AG09309 (cell line): ENCODE results near the gene BTC.

Experiments used
- DNase-seq: peaks from one replicate; pipeline ENCODE4 v3.0.0-alpha.2; 2010; ENCODE audit warnings: low read depth
- H3K4me3 ChIP-seq: 2 replicates; pipeline ENCODE4 v1.5.1; 2011; ENCODE audit warnings: mild to moderate bottlenecking, low read depth, low read length, moderate library complexity; ENCODE audit not compliant: control insufficient read depth
- CTCF ChIP-seq: IDR thresholded peaks from 2 replicates; pipeline ENCODE4 v1.5.1; 2011; ENCODE audit warnings: mild to moderate bottlenecking, low read depth, low read length, inconsistent platforms; ENCODE audit not compliant: insufficient read depth, control insufficient read depth; ENCODE audit errors: missing control alignments

The BTC gene

GRCh38 chr4:74751247-74751646 is 43.1 kb downstream of the BTC start:
- H3K4me3 ChIP-seq, result no peak overlapping the region
- DNase-seq, result no peak
- no peak for TF ChIP-seq CTCF

GRCh38 chr4:74742185-74742584 is 52.1 kb downstream of the BTC start:
- no peak overlapping the region for H3K4me3 ChIP-seq
- TF ChIP-seq CTCF, result no peak
- DNase-seq, result no peak

- TF ChIP-seq CTCF, result no peak
- H3K4me3 ChIP-seq, result no peak overlapping the region
- no peak for DNase-seq
Observed at GRCh38 chr4:74738464-74739143, 55.7 kb downstream of the BTC start.

- no peak for TF ChIP-seq CTCF
- no peak for DNase-seq
- no peak overlapping the region for H3K4me3 ChIP-seq
Observed at GRCh38 chr4:74734995-74735394, 59.3 kb downstream of the BTC start.

- DNase-seq, result no peak
- no peak overlapping the region for H3K4me3 ChIP-seq
- TF ChIP-seq CTCF, result no peak
Observed at GRCh38 chr4:74733756-74734155, 60.6 kb downstream of the BTC start.

- no peak overlapping the region for H3K4me3 ChIP-seq
- DNase-seq, result no peak
- TF ChIP-seq CTCF, result no peak
Observed at GRCh38 chr4:74724979-74725378, 69.3 kb downstream of the BTC start.

DNA sequence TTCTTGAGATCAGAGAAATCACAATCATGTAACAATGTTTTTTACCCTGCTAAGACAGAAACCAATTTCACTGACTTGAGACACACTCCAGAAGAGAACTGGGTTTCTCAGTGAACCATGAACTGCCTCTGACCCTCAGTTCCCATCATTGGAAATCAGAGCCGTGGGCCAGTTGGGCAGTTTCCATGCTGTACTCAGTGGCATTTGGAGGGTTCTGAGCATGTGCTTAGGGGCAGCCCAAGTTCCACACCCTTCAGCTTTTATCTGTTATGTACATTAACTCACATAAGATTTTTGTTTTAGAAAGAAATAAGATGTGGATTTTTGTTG is 77.9 kb downstream of the BTC start:
- no peak overlapping the region for H3K4me3 ChIP-seq
- no peak for DNase-seq
- no peak for TF ChIP-seq CTCF
